Colonic mucosa (tissue), 4 donors: ENCODE data around the gene OSBP. TPM values are rescaled to one million over a fixed set of nuclear protein-coding genes. Genes with fewer than 3 reads are reported as not detected.

Experiments used
- DNase-seq: peaks from one replicate; pipeline ENCODE4 v3.0.0-alpha.2; 2020
- H3K27ac ChIP-seq: fragments of 200-600 bp; one replicate; pipeline ENCODE4 v1.8.0; 2021
- H3K27me3 ChIP-seq: fragments of 200-600 bp; one replicate; pipeline ENCODE4 v1.8.0; 2021
- H3K36me3 ChIP-seq: fragments of 200-600 bp; one replicate; pipeline ENCODE4 v1.8.0; 2021
- H3K4me1 ChIP-seq: fragments of 200-600 bp; one replicate; pipeline ENCODE4 v1.8.0; 2021; ENCODE audit warnings: mild to moderate bottlenecking
- H3K4me3 ChIP-seq: fragments of 200-600 bp; one replicate; pipeline ENCODE4 v1.8.0; 2021
- H3K9ac ChIP-seq, 2 donors: one replicate each; pipeline ENCODE4 v1.7.0; 2013; ENCODE audit warnings: control low read depth in 2 of 2, low read depth in 2 of 2, low read length in 2 of 2
- H3K9me3 ChIP-seq: fragments of 200-600 bp; one replicate; pipeline ENCODE4 v1.8.0; 2021
- CTCF ChIP-seq: fragments of 200-600 bp; IDR thresholded peaks from one replicate; pipeline ENCODE4 v1.8.0; 2022; ENCODE audit warnings: antibody characterized with exemption, mild to moderate bottlenecking
- intact Hi-C: fragments of 100-400 bp; cut with DNase I; formaldehyde crosslinking; loops from one replicate; pipeline ENCODE4 v1.14.1; 2022
- total RNA-seq, 2 donors: library from RNA; stranded (reverse); fragmentation: NEBNext Ultra II Directional in 1 of 2; extraction: Animal tissue kit (Norgen Biotek cat#: 25700) in 1 of 2; gene quantifications; one replicate each; pipeline ENCODE4 v1.2.1, GENCODE V29; 2021
- donor health status: healthy.
- donor health status: DM: no; HTN: no; CAD: no.
- donor health status: DM: no; HTN: no; CAD: no.

Gene OSBP
- total RNA-seq, 2 donors from 2014 or later = 57.1 to 64.7 TPM

- Histone ChIP-seq H3K9ac (no peak overlapping the region), H3K36me3 (no peaks in the 10 kb centered on the region), H3K9me3 (no peaks in the 10 kb centered on the region), H3K4me3 (no peak overlapping the region), H3K27ac (no peak overlapping the region), H3K27me3 (no peaks in the 10 kb centered on the region), H3K4me1 (no peaks in the 10 kb centered on the region)
- no peak for DNase-seq
- intact Hi-C loops = no loop called here
- no peak for TF ChIP-seq CTCF
Observed at GRCh38 chr11:59553323-59553722, 62.3 kb downstream of the OSBP start.

GRCh38 chr11:59552844-59553243, 62.7 kb downstream of the OSBP start:
- H3K27me3 ChIP-seq = no peaks in the 10 kb centered on the region
- no peaks in the 10 kb centered on the region for H3K4me1 ChIP-seq

GRCh38 chr11:59551659-59552521, 63.7 kb downstream of the OSBP start:
- no peak for DNase-seq
- Histone ChIP-seq H3K27ac (peak overlapping the region; percentile 83), H3K36me3 (no peaks in the 10 kb centered on the region), H3K9me3 (no peaks in the 10 kb centered on the region), H3K27me3 (no peaks in the 10 kb centered on the region), H3K4me3 (peak overlapping the region; percentile 59), H3K9ac (peak overlapping the region; percentile 56 to 70), H3K4me1 (no peaks in the 10 kb centered on the region)
- no peak for TF ChIP-seq CTCF
- intact Hi-C loops = no loop called here

More at GRCh38 chr11:59552844-59553243, 62.7 kb downstream of the OSBP start:
- Histone ChIP-seq H3K4me3 (no peak overlapping the region), H3K9ac (no peak overlapping the region), H3K36me3 (no peaks in the 10 kb centered on the region), H3K27ac (no peak overlapping the region), H3K9me3 (no peaks in the 10 kb centered on the region)
- DNase-seq = no peak
- intact Hi-C loops = no loop called here
- no peak for TF ChIP-seq CTCF

- Histone ChIP-seq H3K9ac (peak overlapping the region; percentile 56 to 70), H3K9me3 (no peaks in the 10 kb centered on the region), H3K27ac (peak overlapping the region; percentile 83), H3K4me3 (peak overlapping the region; percentile 59), H3K27me3 (no peaks in the 10 kb centered on the region), H3K4me1 (no peaks in the 10 kb centered on the region), H3K36me3 (no peaks in the 10 kb centered on the region)
- TF ChIP-seq CTCF = no peak
- intact Hi-C loops = no loop called here
- DNase-seq = peak; percentile 84
Observed at GRCh38 chr11:59550842-59551658, 64.5 kb downstream of the OSBP start.

- intact Hi-C loops = no loop called here
- peak overlapping the region; percentile 59 for H3K4me3 ChIP-seq
- peak; percentile 90 for DNase-seq
- H3K9me3 ChIP-seq = no peaks in the 10 kb centered on the region
- H3K27me3 ChIP-seq = no peaks in the 10 kb centered on the region
- peak overlapping the region; percentile 62 to 70 for H3K9ac ChIP-seq
- TF ChIP-seq CTCF = no peak
- H3K27ac ChIP-seq = peak overlapping the region; percentile 83
- no peaks in the 10 kb centered on the region for H3K36me3 ChIP-seq
- H3K4me1 ChIP-seq = no peaks in the 10 kb centered on the region
Observed at GRCh38 chr11:59550368-59550841, 65.2 kb downstream of the OSBP start.
